GM23248 (cell line): ENCODE results near the gene RPL7A. TPM values are rescaled to one million over a fixed set of nuclear protein-coding genes. Genes with fewer than 3 reads are reported as not detected.
A peak's percentile ranks its signal among the peaks of the same experiment; 100 is the strongest.

Experiments used
- DNase-seq: peaks from one replicate; pipeline ENCODE4 v3.0.0-alpha.2; 2015
- H2AFZ ChIP-seq: fragments of 200-600 bp; sonication (generic); 2 replicates; pipeline ENCODE4 v1.6.1; 2016; ENCODE audit warnings: antibody characterized with exemption
- H3F3A ChIP-seq: fragments of 200-600 bp; sonication (generic); 2 replicates; pipeline ENCODE4 v1.6.1; 2016; ENCODE audit warnings: mild to moderate bottlenecking, antibody characterized with exemption, mixed run types; ENCODE audit not compliant: insufficient read depth
- H3K27ac ChIP-seq: fragments of 200-600 bp; sonication (generic); 2 replicates; pipeline ENCODE4 v1.5.1; 2016; ENCODE audit warnings: mild to moderate bottlenecking
- H3K27me3 ChIP-seq: fragments of 200-600 bp; sonication (generic); replicated peaks from 2 replicates; pipeline ENCODE4 v1.6.1; 2016; ENCODE audit warnings: mild to moderate bottlenecking; ENCODE audit not compliant: insufficient read depth
- H3K36me3 ChIP-seq: fragments of 200-600 bp; sonication (generic); 2 replicates; pipeline ENCODE4 v1.6.1; 2016; ENCODE audit warnings: low read depth, mild to moderate bottlenecking
- H3K4me1 ChIP-seq: fragments of 200-600 bp; sonication (generic); 2 replicates; pipeline ENCODE4 v1.6.1; 2016; ENCODE audit warnings: mild to moderate bottlenecking; ENCODE audit not compliant: insufficient read depth
- H3K4me2 ChIP-seq: fragments of 200-600 bp; sonication (generic); one replicate; pipeline ENCODE4 v1.6.1; 2016; ENCODE audit warnings: mild to moderate bottlenecking; ENCODE audit not compliant: unreplicated experiment
- H3K4me3 ChIP-seq: fragments of 200-600 bp; sonication (generic); 2 replicates; pipeline ENCODE4 v1.5.1; 2016; ENCODE audit warnings: mild to moderate bottlenecking
- H3K79me2 ChIP-seq: fragments of 200-600 bp; sonication (generic); 2 replicates; pipeline ENCODE4 v1.6.1; 2016; ENCODE audit warnings: mild to moderate bottlenecking; ENCODE audit not compliant: insufficient read depth
- H3K9ac ChIP-seq: fragments of 200-600 bp; sonication (generic); 2 replicates; pipeline ENCODE4 v1.6.1; 2016; ENCODE audit warnings: mild to moderate bottlenecking
- H3K9me2 ChIP-seq: fragments of 200-600 bp; sonication (generic); 2 replicates; pipeline ENCODE4 v1.6.1; 2016; ENCODE audit warnings: mixed run types, mild to moderate bottlenecking, moderate library complexity; ENCODE audit not compliant: insufficient read depth
- H3K9me3 ChIP-seq: fragments of 200-600 bp; sonication (generic); one replicate; pipeline ENCODE4 v1.6.1; 2017; ENCODE audit warnings: low read depth
- H4K20me1 ChIP-seq: fragments of 200-600 bp; sonication (generic); 2 replicates; pipeline ENCODE4 v1.6.0; 2016; ENCODE audit not compliant: insufficient read depth
- EZH2 ChIP-seq: fragments of 200-600 bp; sonication (generic); IDR thresholded peaks from 2 replicates; pipeline ENCODE4 v1.6.1; 2018; ENCODE audit warnings: antibody characterized with exemption, mild to moderate bottlenecking; ENCODE audit not compliant: insufficient read depth, poor library complexity, severe bottlenecking
- EZH2phosphoT487 ChIP-seq: fragments of 200-600 bp; sonication (generic); IDR thresholded peaks from 2 replicates; pipeline ENCODE4 v1.6.1; 2018; ENCODE audit warnings: antibody characterized with exemption, moderate library complexity, mild to moderate bottlenecking, low read depth; ENCODE audit not compliant: insufficient read depth
- WGBS, 2 experiments: methylation state at CpG; one replicate each; pipeline ENCODE4 v1.1.6; 2015 to 2017; ENCODE audit warnings: low lambda C conversion rate in 2 of 2, low coverage in 1 of 2; ENCODE audit errors: missing lambda C conversion rate in 2 of 2; 5-methylcytosine and 5-hydroxymethylcytosine counted together
- in situ Hi-C: fragments of 300-500 bp; cut with MboI; formaldehyde crosslinking; loops from 2 replicates; pipeline ENCODE4 v1.15.0; 2020
- polyA plus RNA-seq: library from polyadenylated mRNA; unstranded; fragments of >200 nt; fragmentation: Nextera tagmentation; extraction: Ambion mirVana; gene quantifications from 2 replicates; pipeline ENCODE4 v1.2.1, GENCODE V29; 2016
- total RNA-seq: library from RNA; depleted of rRNA; stranded (reverse); fragments of >200 nt; shearing (Covaris generic); gene quantifications from 2 replicates; pipeline ENCODE4 v1.2.3, GENCODE V29; 2014

RPL7A gene
- total and polyA plus RNA-seq, 2 experiments from 2014 or later: 458 to 1,382 TPM

DNA sequence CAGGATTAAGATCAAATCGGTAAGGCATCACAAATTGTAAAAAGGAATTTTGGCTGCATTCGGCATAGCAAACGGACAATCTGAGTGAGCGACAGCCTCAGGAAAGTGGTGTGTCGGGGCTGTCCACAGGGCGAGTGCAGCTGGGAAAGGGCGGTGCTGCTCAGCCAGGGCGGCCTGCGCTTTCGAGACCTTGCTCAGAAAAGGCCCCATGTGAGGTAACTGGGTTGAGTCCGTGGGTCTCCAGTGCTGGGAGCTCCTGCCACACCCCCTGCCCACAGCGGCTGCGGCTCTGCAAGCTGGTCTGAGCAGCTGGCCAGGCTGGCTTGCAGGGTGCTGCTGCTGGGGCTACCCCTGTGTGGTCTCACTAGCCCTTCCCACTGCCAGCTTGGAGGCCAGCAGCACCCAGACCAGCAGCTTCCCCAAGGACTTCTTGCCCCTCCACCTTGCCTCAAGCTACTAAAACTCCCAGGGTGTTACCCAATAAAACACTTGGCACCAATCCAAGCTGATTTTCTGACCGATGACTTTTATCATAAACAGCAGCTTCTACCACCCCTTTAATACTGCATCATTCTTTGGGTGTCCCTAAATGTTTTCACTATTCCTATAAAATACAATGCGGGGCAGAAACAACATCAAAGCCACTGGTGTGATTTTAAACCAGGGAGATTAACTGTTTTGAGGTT is 14.5 kb downstream of the RPL7A start:
- no peak for DNase-seq
- 83 to 85% methylated on average over 14 to 15 of the region's 15 CpGs for WGBS, 2 experiments

DNA sequence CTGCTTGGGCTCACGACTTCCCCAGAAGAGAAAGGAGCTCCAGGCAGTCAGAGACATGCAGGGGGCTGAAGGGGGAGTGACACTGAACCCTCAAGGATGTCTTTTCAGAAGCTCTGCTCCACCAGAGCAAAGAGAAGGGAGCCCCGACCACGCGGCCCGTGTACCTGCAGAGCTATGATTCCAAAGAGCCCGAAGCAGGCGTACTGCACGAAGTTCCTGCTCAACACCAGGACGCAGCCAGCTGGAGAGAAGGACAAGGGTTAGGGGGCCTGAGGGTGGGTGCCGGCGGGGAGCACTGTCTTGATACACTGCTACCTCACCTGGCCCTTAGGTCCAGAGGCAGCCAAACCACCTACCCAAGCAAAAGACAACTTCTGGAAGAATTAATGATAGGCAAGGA is 18.4 kb downstream of the RPL7A start:
- H3K79me2 ChIP-seq: peaks cover 100% of the 10 kb centered on the region
- no peaks in the 10 kb centered on the region for H3K9me3 ChIP-seq
- peaks cover 38% of the 10 kb centered on the region for H3F3A ChIP-seq
- no peak overlapping the region for H3K4me3 ChIP-seq
- H3K4me1 ChIP-seq: peaks cover 30% of the 10 kb centered on the region
- H3K36me3 ChIP-seq: peaks cover 55% of the 10 kb centered on the region
- H3K27ac ChIP-seq: no peak overlapping the region
- no peak overlapping the region for H3K4me2 ChIP-seq
- no peak for DNase-seq
- no peaks in the 10 kb centered on the region for H3K9me2 ChIP-seq
- in situ Hi-C loops: no loop called here
- TF ChIP-seq EZH2phosphoT487: no peak
- TF ChIP-seq EZH2: no peak
- no peaks in the 10 kb centered on the region for H3K27me3 ChIP-seq
- peaks cover 55% of the 10 kb centered on the region for H4K20me1 ChIP-seq
- H2AFZ ChIP-seq: no peak overlapping the region
- no peak overlapping the region for H3K9ac ChIP-seq
- 97 to 98% methylated on average over 11 of the region's 11 CpGs for WGBS, 2 experiments

More for the DNA sequence above, 14.5 kb downstream of the RPL7A start:
- TF ChIP-seq EZH2: no peak
- TF ChIP-seq EZH2phosphoT487: no peak
- Histone ChIP-seq H3K9me3 (no peaks in the 10 kb centered on the region), H3K4me3 (no peak overlapping the region), H2AFZ (no peak overlapping the region), H3K9me2 (no peaks in the 10 kb centered on the region), H3K79me2 (peaks cover 88% of the 10 kb centered on the region), H4K20me1 (peaks cover 16% of the 10 kb centered on the region; the same call in 1 of the 2 replicates), H3F3A (peaks cover 49% of the 10 kb centered on the region), H3K27ac (no peak overlapping the region), H3K9ac (no peak overlapping the region), H3K4me2 (no peak overlapping the region), H3K27me3 (no peaks in the 10 kb centered on the region), H3K36me3 (peaks cover 58% of the 10 kb centered on the region), H3K4me1 (no peaks in the 10 kb centered on the region)
- in situ Hi-C loops: no loop called here

DNA sequence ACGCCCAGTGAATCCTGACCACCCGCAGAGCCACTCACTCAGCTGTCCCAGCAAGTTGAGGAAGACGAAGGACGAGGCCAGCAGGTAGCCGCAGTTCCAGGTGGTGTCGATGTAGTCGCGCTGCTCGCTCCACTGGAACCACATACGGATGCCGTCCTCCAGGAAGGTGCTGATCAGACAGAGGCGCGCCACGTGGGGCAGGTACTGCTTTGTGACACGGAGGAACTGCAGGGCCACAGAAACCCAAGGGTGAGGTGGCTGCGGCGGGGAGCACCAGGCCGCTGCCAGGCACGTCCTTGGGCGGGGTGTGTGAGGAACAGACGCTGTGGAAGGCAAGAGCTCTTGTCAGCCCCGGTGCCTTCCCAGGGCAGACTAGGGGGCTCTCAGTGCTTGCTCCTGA is 19.2 kb downstream of the RPL7A start:
- Histone ChIP-seq H3K9ac (no peak overlapping the region), H3K4me3 (no peak overlapping the region), H3K4me2 (no peak overlapping the region), H3K27ac (no peak overlapping the region), H3K79me2 (peaks cover 100% of the 10 kb centered on the region), H3K9me2 (no peaks in the 10 kb centered on the region), H3K27me3 (no peaks in the 10 kb centered on the region), H3F3A (peaks cover 33% of the 10 kb centered on the region), H2AFZ (no peak overlapping the region), H3K36me3 (peaks cover 48% of the 10 kb centered on the region), H3K9me3 (no peaks in the 10 kb centered on the region), H3K4me1 (peaks cover 38% of the 10 kb centered on the region), H4K20me1 (peaks cover 62% of the 10 kb centered on the region)
- WGBS, 2 experiments: 88 to 91% methylated on average over 22 of the region's 22 CpGs
- in situ Hi-C loops: no loop called here
- TF ChIP-seq EZH2: no peak
- no peak for TF ChIP-seq EZH2phosphoT487
- DNase-seq: no peak

DNA sequence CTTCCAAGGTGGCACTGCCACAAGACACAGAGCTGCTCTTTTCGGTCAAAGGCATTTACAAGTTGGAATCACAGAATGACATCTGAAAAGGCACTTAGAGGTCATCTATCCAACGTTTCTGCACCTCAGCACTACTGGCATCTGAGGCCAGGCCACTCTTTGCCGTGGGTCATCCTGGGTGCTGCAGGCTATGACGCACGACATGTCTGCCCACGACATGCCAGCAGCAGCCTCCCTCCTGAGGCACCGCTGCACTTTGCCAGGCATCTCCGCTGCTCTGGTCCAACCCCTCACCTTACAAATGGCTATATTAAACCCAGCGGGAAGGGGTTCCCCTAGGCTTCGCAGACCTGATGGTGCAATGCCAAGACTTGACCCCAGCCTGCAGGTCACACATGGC is 19.8 kb downstream of the RPL7A start:
- 0 out of 2 replicates have a peak overlapping the region, but pooled peaks have one; percentile 0 for H3K27ac ChIP-seq
- H3K9me2 ChIP-seq: no peaks in the 10 kb centered on the region
- peak overlapping the region; percentile 28; the same call in 1 of the 2 replicates for H3K9ac ChIP-seq
- no peak for TF ChIP-seq EZH2phosphoT487
- TF ChIP-seq EZH2: no peak
- H3K4me1 ChIP-seq: peaks cover 43% of the 10 kb centered on the region
- H3K4me2 ChIP-seq: no peak overlapping the region
- peaks cover 66% of the 10 kb centered on the region for H4K20me1 ChIP-seq
- WGBS, 2 experiments: 68 to 69% methylated on average over 10 of the region's 10 CpGs
- no peak overlapping the region for H2AFZ ChIP-seq
- peaks cover 100% of the 10 kb centered on the region for H3K79me2 ChIP-seq
- no peak overlapping the region for H3K4me3 ChIP-seq
- peaks cover 33% of the 10 kb centered on the region for H3F3A ChIP-seq
- H3K9me3 ChIP-seq: no peaks in the 10 kb centered on the region
- H3K36me3 ChIP-seq: peaks cover 44% of the 10 kb centered on the region
- in situ Hi-C loops: no loop called here
- DNase-seq: no peak
- no peaks in the 10 kb centered on the region for H3K27me3 ChIP-seq
